ACHN (cell line): ENCODE data around the gene IFNL4.
A peak's percentile ranks its signal among the peaks of the same experiment; 100 is the strongest.
"Not testable (repeated sequence)": the region's sequence is repeated elsewhere in the genome, so short reads cannot be mapped to it uniquely, and the experiment has no call there.

Experiments
- DNase-seq: peaks from one replicate; pipeline ENCODE4 v3.0.0-alpha.2; 2015
- in situ Hi-C: cut with HindIII; loops from 2 replicates; pipeline ENCODE4 v1.10.0; 2017; ENCODE audit warnings: low sequenced_read_pairs, low pct_ligation_motif_present, low pct_unique_long_range_greater_than_20kb

Gene IFNL4

DNA sequence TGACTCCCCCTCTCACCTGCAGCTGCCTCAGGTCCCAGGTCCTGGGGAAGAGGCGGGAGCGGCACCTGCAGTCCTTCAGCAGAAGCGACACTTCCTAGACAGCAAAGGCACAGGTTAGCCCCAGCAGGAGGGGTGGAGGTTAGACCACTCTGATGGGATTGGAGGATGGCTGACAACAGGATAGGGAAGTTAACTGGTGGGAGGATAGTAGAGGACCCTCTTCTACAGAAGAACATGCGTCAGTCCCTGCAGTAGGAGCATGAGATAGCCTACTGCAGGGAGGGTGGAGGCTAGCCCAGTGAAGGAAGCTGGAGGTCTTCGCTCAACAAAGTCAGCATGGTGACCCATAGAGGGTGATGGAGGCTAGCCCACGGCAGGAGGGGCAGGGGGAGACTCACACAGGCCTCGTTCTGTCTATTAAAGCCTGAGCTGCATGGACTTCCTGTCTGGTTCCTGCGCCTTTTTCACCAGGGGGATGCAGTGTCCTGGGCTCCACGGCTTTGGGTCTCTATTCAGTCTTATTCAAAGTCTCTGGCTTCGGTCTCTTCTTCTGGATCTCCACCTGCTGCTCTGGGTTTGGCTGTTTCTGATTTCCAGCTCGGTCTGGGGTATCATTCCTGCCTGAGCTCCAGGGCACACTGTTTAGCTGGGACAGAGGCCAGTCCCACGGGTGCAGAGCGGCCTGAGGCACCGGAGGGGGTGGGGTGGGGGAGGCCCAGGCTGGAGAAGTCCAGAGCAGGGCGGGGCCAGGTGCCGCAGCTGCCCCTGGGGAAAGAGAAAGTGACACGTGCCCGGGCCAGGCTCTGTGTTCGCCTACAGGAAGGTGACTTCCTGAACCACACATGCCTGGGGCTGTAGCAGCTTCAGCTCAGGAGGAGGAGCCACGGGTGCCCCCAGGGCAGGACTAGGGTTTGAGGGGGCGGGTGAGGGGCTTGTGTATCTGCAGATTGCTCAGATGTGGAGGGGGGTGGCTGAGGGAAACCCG lies 11.2 kb downstream of the IFNL4 start:
- no peak for DNase-seq
- in situ Hi-C loops, result no loop called here

GRCh38 chr19:39236527-39236926 lies 12.1 kb downstream of the IFNL4 start:
- in situ Hi-C loops, result no loop called here
- DNase-seq, result no peak

GRCh38 chr19:39232708-39233107 lies 15.9 kb downstream of the IFNL4 start:
- in situ Hi-C loops, result no loop called here
- no peak for DNase-seq

GRCh38 chr19:39230096-39230764 lies 18.4 kb downstream of the IFNL4 start:
- no peak for DNase-seq
- in situ Hi-C loops, result no loop called here

DNA sequence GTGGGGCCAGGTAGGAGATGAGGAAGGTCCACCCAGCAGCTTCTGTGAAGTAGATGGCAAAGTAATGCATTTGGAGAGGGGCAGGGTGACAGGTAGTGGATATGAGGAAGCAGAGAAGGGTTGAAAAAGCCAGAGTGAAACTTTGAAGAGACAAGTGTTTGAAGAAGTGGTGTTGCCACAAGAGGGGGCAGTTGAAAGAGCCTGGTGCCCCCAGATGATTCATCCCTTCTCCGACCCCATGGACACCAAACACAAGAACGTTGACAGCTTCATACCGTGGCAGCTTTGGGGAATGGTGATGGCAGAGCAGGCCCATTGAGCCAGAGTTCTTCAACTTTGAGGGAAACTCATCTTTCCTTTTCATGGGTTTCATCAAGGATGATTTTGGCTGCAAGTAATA lies 23.7 kb downstream of the IFNL4 start:
- DNase-seq, result no peak

GRCh38 chr19:39223703-39224279 lies 24.9 kb downstream of the IFNL4 start:
- in situ Hi-C loops, result no loop called here
- DNase-seq, result peak; percentile 19

More for the DNA sequence above, 23.7 kb downstream of the IFNL4 start:
- in situ Hi-C loops, result no loop called here

DNA sequence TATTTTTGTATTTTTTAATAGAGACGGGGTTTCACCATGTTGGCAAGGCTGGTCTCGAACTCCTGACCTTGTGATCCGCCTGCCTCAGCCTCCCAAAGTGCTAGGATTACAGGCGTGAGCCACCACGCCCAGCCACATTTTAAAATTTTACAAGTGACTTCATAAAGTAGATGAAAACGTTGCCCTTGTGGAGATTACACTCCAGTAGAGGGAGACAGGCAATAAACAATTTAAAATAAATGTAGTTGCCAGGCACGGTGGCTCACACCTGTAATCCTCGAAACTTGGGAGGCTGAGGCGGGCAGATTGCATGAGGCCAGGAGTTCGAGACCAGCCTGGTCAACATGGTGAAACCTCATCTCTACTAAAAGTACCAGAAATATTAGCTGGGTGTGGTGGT lies 29.5 kb downstream of the IFNL4 start:
- in situ Hi-C loops, DNase-seq: not testable (repeated sequence)

DNA sequence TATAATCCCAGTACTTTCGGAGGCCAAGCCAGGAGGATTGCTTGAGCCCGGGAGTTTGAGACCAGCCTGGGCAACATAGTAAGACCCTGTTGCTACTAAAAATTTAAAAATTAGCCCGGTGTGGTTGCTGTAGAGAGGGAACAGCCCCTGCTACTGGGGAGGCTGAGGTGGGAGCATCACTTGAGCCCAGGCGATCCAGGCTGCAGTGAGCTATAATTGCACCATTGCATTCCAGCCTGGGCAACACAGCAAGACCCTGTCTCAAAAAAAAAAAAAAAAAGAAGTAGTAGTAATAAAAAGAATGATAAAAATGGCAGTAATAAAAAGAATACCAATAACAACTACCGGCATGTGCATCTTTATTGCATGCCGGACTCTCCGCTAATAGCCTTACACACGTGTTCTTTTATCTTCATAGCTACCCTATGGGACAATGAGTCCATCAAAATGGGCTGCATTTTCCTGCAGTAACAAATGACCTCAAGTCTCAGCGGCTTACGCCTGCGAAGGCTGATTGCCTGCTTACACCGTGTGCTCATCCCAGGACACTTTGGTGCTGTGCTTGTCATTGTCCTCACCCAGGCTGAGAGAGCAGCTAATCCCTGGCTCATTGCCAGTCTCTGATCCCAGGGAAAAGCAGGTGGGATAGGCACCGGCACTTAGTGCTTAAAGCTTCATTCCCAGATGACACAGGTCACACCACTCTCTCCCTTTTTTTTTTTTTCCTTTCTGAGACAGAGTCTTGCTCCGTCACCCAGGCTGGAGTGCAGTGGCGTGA lies 30.2 kb downstream of the IFNL4 start:
- in situ Hi-C loops, result no loop called here
- DNase-seq, result no peak

DNA sequence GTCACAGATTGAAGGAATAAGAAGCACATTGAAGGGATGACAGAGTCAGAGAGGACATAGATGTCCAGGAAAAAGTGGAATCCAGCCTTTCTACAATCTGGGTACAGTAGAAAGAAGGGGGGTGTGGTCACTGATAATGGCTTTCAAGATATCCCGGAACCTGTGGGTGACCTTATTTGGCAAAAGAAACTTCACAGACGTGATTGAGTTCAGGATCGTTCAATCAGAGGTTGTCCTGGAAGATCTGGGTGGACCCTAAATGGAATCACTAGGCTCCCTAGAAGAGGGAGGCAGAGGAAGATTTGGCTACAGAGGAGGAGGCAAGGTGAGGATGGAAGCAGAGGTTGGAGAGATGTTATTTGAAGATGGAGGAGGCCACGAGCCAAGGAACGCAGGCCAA lies 31.6 kb downstream of the IFNL4 start:
- in situ Hi-C loops, result no loop called here
- no peak for DNase-seq

DNA sequence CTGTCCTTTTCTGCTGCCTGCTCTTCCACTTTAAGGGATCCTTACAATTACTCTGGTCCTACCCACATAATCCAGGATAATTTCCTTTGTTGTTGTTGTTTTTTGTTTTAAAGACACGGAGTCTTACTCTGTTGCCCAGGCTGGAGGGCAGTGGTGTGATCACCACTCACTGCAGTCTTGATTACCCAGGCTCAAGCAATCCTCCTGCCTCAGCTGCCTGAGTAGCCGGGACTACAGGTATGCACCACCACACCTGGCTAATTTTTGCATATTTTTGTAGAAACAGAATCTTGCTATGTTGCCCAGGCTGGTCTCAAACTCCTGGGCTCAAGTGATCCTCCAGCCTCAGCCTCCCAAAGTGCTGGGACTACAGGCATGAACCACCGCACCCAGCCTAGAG lies 33.3 kb downstream of the IFNL4 start:
- in situ Hi-C loops, result not testable (repeated sequence)

GRCh38 chr19:39212375-39212742 lies 36.3 kb downstream of the IFNL4 start:
- in situ Hi-C loops, result no loop called here

More for the DNA sequence above, 33.3 kb downstream of the IFNL4 start:
- DNase-seq, result not testable (repeated sequence)

GRCh38 chr19:39211731-39212374 lies 36.8 kb downstream of the IFNL4 start:
- no peak for DNase-seq
- in situ Hi-C loops, result no loop called here

More at GRCh38 chr19:39212375-39212742, 36.3 kb downstream of the IFNL4 start:
- DNase-seq, result peak; percentile 26

DNA sequence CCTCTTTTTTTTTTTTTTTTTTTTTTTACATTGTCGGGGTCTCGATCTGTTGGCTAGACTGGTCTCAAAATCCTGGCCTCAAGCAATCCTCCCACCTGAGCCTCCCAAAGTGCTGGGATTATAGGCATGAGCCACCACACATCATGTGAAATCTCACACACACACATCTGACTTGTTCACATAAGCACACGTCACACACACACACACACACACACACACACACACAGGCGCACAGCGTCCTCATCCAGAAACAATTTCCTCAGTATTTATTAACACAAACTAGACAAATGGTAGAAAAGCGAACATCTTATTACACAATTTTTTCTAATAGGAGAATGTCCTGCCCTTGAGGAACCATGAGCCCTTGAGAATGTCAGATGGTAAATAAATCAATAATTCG lies 39.5 kb downstream of the IFNL4 start:
- in situ Hi-C loops, result no loop called here
- no peak for DNase-seq

DNA sequence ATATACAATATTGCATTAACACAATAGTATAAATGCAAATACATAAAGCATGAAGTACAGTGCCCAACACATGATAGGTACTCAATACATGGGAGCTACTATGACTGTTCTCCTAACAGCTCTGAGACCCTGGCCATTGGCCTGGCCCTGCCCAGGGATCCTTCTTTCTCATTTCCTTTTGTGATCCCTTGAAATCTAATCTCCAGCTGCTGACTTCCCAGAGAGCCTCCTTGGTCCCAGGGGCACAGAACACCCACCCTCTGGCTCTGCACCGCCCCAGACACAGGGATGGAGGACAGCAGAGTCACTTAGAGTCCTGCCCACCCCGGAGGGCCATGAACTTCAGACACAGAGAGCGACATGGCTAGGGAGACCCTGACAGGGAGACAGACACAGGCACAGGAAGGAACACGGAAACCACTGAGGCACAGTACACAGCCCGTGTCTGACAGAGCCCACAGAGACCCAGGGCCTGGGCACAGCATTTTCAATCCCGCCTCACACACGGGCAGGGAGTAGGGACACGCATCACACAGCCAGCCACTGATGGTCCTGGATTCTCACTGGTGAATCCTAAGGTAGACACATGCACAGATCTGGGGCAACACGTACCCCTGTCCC lies 40.4 kb downstream of the IFNL4 start:
- in situ Hi-C loops, result no loop called here

DNA sequence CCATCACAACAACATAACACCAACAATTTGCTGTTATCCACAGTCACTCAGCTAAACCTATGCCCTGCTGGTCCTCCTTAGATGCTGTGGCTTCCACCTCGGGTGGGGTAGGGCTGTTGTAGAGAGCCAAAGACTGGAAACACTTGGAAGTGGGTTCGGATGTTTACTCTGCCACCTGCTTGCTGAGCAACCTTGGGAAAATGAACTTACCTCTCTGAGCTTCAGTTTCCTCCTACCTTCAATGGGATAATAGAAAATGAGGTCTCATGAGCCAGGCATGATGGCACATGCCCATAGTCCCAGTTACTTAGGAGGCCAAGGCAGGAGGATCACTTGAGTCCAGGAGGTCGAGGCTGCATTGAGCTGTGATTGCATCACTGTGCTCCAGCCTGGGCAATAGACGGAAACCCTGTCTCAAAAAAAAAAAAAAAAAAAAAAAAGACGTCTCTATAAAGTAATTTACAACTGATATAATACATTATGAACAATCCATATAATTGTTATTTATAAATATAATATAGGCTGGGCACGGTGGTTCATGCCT lies 41.3 kb downstream of the IFNL4 start:
- no peak for DNase-seq

More for the DNA sequence above, 40.4 kb downstream of the IFNL4 start:
- DNase-seq, result no peak

GRCh38 chr19:39206122-39206521 lies 42.5 kb downstream of the IFNL4 start:
- in situ Hi-C loops, result no loop called here
- no peak for DNase-seq

More for the DNA sequence above, 41.3 kb downstream of the IFNL4 start:
- in situ Hi-C loops, result no loop called here

DNA sequence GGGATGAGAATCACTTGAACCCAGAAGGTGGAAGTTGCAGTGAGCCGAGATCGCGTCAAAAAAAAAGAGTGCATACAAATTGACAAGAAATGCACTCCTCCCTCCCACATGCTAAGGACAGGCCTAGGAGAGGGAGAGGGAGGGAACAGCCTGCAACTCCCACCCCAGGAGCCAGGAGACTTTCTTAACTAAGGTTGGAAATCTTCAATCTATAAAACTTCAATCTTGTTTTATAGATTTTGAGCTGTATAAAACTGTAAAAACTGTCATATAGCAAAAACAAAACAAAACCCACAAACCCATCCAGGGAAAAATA lies 43.2 kb downstream of the IFNL4 start:
- no peak for DNase-seq
- in situ Hi-C loops, result no loop called here
